PC-3 (cell line): Measurements from ENCODE around the gene NPR1.

Experiments
- CTCF ChIP-seq: fragments of 300-600 bp; sonication (generic); conservative IDR thresholded peaks from 2 replicates; pipeline ENCODE4 v1.5.1; 2017; ENCODE audit warnings: antibody characterized with exemption, low read depth, mild to moderate bottlenecking, low read length
- EZH2 ChIP-seq: fragments of 300-600 bp; sonication (generic); IDR thresholded peaks from one replicate; pipeline ENCODE4 v1.6.1; 2017; ENCODE audit warnings: antibody characterized with exemption, mild to moderate bottlenecking, low read length; ENCODE audit not compliant: unreplicated experiment

- TF ChIP-seq CTCF (no peak), EZH2 (no peak)
These were observed 34.7 kb upstream of the NPR1 start for GRCh38 chr1:153643816-153644215.
